GM21423 (cell line): Measurements from ENCODE around the gene POLN.
"Not testable (repeated sequence)": the region's sequence is repeated elsewhere in the genome, so short reads cannot be mapped to it uniquely, and the experiment has no call there.

Experiments used
- ATAC-seq: cut with Tn5 transposase; IDR thresholded peaks from one replicate; pipeline ENCODE4 v1.9.1; 2021; ENCODE audit warnings: mild to moderate bottlenecking, moderate library complexity; ENCODE audit not compliant: unreplicated experiment

Gene POLN

GRCh38 chr4:2275546-2276251 lies 33.8 kb upstream of the POLN start:
- no peak for ATAC-seq

- not testable (repeated sequence) for ATAC-seq
Measured at GRCh38 chr4:2275044-2275397, 33.1 kb upstream of the POLN start.

DNA sequence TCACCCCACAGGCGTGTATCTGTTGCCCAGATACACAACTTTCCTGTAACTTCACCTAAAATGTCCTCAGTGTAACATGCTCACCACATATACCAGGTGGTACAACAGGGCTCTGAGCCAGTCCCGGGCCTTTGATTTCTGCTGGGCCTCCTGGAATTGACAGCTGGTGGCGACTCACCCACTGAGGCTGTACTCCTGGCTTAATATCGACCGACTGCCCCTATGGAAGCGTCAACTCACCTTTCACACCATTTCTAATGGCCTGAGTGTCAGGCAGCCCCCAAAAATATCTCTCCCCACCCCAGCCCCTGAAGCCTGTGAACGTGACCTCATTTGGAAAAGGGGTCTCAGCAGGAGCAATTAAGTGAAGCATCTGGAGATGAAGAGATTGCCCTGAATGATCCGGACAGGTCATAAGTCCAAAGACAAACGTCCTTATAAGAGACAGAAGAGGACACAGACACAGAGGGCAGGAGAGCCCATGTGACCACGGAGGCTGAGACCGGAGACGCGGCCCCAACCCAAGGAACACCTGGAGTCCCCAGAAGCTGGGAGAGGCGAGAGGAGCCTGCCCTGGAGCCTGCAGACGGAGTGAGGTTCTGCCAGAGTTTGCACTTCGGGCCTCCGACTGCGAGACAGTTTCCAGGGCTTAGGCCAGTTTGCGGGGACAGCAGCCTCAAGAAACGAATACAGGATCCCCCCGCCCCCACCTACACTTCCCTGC lies 32.6 kb upstream of the POLN start:
- no peak for ATAC-seq

- ATAC-seq: no peak
Measured at GRCh38 chr4:2273657-2274319, 31.9 kb upstream of the POLN start.

DNA sequence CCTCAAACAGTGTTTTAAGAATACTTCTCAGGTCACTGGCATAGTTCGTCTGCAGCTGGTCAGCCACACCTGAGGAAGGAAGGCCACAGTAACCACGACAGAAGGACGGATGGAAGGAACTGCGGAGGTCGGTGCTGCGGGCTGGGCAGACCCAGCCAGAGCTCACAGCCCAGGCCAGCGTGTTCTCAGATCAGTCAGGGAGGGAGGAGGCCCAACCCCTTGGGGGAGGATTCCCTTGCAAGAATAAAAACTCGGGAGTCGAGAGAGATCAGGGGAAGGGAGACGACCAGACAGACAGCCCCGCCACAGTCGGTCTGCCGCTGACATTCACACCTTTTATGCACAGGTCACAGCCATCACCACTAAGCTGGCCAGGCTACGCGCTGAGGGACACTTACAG lies 31.3 kb upstream of the POLN start:
- no peak for ATAC-seq

- ATAC-seq: no peak
Measured at GRCh38 chr4:2272828-2273120, 30.9 kb upstream of the POLN start.

GRCh38 chr4:2272026-2272827 lies 30.3 kb upstream of the POLN start:
- ATAC-seq: no peak

- ATAC-seq: no peak
Measured at GRCh38 chr4:2271279-2272025, 29.5 kb upstream of the POLN start.

- no peak for ATAC-seq
Measured at GRCh38 chr4:2270341-2271165, 28.6 kb upstream of the POLN start.

DNA sequence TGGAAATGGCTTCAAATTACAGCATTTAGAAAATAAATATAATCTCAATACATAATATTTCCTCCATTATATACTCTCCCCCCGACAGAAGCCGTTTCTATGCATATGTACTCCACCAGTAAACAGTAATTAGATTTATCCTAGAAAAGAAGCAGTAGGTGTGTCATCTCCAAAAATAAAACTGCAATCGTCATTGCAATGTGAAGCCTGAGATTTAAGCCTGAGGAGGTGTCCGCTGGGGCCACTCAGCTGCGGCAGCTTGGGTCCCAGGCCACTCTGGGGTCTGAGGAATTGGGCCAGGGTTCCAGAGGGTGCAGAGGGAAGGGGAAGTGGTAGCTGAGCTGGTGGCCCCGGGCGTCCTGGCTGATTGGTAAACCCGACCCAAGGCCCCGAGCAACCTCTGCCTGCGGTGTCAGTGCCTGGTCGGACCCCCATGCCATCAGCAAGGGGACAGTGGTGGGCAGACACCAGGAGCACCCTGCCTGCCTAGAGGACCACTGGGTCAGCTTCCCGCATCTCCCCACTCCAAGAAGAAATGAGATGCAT lies 27.8 kb upstream of the POLN start:
- ATAC-seq: no peak

DNA sequence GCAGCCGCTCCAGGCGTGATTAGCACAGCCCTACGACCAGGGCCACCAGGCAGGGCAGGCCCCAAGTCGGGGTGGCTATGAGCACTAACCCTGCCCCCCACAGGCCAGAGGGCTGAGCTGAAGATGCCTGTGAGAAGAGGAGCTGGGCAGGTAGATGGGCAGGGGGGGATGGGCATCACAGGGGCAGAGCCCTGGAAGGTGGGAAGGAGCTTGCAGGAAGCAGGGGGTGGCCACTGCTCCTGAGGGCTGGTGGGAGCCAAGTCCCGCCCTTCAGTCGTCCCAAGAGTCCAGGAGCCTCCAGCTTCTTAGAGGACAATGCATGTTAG lies 27.2 kb upstream of the POLN start:
- ATAC-seq: no peak

DNA sequence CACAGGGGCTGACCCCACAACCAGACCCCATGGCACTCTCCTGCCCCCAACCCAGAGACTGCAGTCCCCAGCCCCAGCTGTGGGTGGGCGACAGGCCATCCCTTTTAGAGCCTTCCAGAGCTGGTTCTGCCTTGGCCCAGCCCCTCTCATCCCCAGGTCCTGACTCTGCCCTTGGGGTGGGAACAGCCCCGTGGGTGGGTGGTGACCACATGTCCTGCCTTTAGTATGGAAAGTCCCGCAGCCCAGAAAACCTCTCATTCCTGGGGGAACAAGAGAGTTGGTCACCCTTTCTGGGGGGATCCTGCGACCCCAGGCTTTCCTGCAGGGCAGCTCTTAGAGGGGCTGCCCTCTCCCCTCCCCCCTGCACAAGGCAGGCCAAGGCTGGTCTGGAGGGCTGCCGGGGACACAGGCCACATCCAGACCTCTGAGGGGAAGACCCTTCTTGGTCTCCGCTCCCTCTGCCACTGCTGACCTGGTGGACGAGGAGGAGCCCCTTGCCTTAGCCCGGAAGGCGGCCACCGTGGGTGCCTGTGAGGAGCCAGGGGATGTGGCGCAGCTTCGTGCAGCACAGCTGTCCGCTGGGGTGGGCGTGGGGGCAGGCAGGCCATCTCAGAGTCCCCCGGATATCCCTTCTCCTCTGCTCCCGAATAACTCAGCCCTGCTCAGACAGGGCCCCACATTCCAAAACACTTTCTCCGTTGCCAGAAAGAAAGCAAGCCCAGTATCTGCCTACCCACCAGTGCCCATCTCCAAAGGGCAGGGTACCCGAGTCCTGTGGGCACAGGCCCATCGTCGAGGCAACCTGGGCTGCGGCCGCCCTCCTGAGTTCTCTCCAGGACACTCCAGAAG lies 26.7 kb upstream of the POLN start:
- ATAC-seq: no peak

DNA sequence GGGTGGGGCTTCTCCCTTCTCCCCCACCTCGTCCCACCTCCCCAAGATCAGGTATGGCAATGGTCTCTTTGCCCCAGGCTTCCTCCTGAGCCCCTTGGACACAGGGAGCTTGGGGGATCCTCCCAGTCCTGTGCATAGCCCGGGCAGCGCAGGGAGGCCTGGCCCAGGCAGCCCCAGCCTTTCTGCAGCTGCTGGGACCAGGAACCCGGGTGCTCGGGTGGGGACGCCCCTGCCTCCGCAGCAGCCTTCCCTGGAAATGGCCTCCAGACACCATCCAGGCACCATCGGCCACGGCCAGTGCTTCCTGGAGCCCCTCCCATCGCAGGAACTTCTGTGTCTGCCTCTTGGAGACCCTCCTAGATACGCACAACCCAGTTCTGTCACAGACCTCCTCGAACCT lies 25.9 kb upstream of the POLN start:
- ATAC-seq: no peak

DNA sequence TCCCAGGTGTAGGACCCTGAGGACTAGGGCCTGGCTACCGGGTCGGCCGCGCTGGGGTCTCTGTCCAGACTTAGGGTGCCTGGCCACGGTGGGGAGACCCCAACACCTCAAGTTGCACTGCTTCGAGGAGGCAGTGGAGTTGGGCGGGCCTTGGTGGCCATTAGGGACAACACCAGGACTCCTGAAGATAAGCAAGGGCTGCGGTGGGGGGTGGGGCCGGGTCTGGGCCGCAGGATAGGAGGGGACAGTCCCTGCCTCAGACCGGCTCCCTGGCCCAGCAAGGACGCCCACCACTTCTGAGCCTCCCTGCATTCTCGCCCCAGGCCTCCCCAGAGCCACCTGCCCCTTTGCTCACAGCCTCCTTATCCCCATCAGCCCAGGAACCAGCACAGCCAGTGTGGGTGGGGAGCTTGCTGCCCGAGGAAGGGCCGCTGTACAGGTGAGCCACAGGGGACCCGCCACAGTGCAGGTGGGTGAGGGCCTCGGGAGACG lies 25.4 kb upstream of the POLN start:
- no peak for ATAC-seq

- no peak for ATAC-seq
Measured at GRCh38 chr4:2266821-2267220, 24.9 kb upstream of the POLN start.

GRCh38 chr4:2266181-2266580 lies 24.3 kb upstream of the POLN start:
- ATAC-seq: no peak

DNA sequence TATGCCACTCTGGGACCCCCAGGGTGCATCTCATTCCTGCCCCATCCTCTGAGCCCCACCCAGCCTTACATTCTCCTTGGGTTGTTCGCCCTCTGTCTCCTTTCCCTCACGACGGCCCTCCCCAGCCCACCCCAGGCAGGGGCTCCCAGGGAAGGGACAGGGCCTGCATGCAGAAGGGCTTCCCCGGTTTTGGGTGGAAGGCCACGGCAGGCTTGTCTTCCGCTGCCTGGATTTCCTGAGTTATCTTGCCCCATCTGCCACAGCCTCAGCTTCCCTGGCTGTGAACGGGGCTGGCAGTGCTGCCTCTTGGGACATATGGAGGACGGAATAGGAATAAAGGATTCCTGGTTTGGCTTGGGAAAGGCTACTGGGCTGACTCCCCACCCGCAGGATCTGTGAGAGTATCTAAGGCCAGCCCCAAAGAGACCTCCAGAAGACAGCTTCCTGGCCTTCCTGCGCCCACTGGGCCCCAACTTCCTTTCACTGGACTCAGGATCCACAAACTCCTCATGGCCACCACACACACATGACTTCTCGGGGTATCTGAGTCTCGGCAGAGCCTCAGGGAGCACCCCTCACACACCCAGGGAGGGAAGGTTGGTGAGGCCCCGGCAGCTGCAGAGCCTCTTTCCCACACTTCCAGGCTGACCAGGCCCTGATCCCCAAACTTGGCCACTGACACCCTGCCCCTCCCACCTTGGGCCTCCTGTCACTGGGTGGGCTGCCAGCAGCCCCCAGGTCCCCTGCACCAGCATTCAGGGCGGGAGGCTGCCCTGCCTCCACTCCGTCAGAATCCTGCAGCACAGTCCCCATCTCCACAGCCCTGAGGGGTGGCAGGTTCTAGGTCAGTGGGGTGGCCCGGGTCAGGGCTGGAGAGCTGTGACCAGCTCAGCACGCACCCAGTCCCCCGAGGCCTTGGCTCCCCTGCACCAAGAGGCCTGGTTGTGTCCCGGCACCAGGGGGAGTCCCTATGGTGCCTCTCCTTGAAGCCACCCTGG lies 23.5 kb upstream of the POLN start:
- no peak for ATAC-seq
